Adipocyte (in vitro differentiated cells): ENCODE measurements around the gene PRSS48.
"Not testable (repeated sequence)": the region's sequence is repeated elsewhere in the genome, so short reads cannot be mapped to it uniquely, and the experiment has no call there.

Experiments used
- DNase-seq: peaks from one replicate; pipeline ENCODE4 v3.0.0-alpha.2; 2015; ENCODE audit warnings: low read depth
- H3K27me3 ChIP-seq: replicated peaks from 2 replicates; pipeline ENCODE4 v1.7.0; 2013; ENCODE audit warnings: mild to moderate bottlenecking, low read length, moderate library complexity; ENCODE audit not compliant: control insufficient read depth, insufficient read depth
- H3K36me3 ChIP-seq: 2 replicates; pipeline ENCODE4 v1.7.0; 2013; ENCODE audit warnings: low read length, mild to moderate bottlenecking, moderate library complexity; ENCODE audit not compliant: control insufficient read depth, insufficient read depth, severe bottlenecking
- H3K4me1 ChIP-seq: 2 replicates; pipeline ENCODE4 v1.7.0; 2013; ENCODE audit warnings: mild to moderate bottlenecking, low read length, moderate library complexity; ENCODE audit not compliant: control insufficient read depth, insufficient read depth
- H3K4me3 ChIP-seq: 2 replicates; pipeline ENCODE4 v1.7.0; 2013; ENCODE audit warnings: mild to moderate bottlenecking, low read length, moderate library complexity
- H3K9ac ChIP-seq: 2 replicates; pipeline ENCODE4 v1.7.0; 2013; ENCODE audit warnings: mild to moderate bottlenecking, low read length, moderate library complexity
- H3K9me3 ChIP-seq: 2 replicates; pipeline ENCODE4 v1.7.0; 2013; ENCODE audit warnings: mild to moderate bottlenecking, low read length, moderate library complexity; ENCODE audit not compliant: control insufficient read depth

The PRSS48 gene, protein sequence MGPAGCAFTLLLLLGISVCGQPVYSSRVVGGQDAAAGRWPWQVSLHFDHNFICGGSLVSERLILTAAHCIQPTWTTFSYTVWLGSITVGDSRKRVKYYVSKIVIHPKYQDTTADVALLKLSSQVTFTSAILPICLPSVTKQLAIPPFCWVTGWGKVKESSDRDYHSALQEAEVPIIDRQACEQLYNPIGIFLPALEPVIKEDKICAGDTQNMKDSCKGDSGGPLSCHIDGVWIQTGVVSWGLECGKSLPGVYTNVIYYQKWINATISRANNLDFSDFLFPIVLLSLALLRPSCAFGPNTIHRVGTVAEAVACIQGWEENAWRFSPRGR

DNA sequence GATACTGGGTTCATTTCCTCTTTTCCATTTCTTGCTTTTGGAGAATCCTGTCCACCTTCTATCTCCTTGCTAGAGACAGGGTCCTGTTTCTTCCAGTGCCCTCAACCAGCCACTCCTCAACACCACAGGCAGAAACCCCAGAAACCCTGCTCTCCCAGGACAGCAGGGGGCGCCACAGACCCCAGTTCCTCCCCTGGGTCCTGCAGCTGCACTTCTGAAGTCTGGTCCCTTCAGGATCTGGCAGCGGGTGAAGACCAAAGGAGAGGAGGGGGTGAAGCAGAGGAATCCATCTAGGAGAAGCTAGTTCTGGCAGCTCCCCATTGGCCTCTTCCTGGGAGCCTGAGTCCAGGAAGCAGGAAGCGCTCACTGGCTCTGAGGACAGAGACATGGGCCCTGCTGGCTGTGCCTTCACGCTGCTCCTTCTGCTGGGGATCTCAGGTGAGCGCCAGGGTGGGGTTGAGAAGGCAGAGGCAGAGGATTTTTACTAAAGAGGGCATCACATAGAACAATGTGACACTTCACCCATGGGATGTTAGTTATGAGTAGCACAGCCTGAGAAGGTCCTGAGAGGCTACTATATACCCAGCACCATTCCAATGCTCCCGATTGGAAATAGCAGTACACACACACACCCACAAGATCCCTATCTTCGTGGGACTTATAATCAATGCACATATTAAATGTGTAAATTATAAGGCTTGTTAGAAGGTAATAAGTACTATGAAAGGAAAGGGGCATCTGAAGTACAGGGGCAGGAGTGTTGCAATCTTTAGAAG lies at the start of gene PRSS48:
Gene PRSS48, plus strand, starts transcription at position 375 of the 776 bp plus-strand sequence. Its CDS starts 12 bp downstream, at position 387.
- DNase-seq: peak; percentile 67
- no peaks in the 10 kb centered on the region for H3K27me3 ChIP-seq
- H3K36me3 ChIP-seq: no peaks in the 10 kb centered on the region
- H3K4me3 ChIP-seq: no peak within 1 kb of the TSS
- H3K9me3 ChIP-seq: no peaks in the 10 kb centered on the region
- H3K4me1 ChIP-seq: no peaks in the 10 kb centered on the region
- no peak within 1 kb of the TSS for H3K9ac ChIP-seq

DNA sequence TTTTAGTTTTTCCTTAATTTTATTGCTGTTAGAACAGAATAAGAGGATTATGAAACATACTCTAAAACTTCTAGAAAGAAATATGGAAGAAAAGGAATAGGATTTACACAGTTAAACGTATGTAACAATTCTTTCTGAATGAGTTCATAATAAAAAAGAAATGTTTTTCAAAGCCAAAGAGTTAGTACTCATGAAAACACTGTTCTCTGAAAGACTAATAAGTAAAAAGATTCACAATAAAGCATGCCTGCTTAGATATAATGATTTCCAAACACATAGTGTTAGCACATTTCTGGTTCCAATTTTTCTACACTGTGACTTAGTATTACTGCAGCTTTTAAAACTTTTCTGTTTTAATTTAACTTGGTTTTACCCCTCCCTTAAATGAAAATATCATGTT lies 49.8 kb upstream of the PRSS48 start:
- H3K4me3 ChIP-seq: peak overlapping the region; percentile 91
- peaks cover 2% of the 10 kb centered on the region for H3K36me3 ChIP-seq
- H3K27me3 ChIP-seq: no peaks in the 10 kb centered on the region
- DNase-seq: peak; percentile 47
- peak overlapping the region; percentile 94 for H3K9ac ChIP-seq
- peaks cover 34% of the 10 kb centered on the region for H3K4me1 ChIP-seq
- no peaks in the 10 kb centered on the region for H3K9me3 ChIP-seq

DNA sequence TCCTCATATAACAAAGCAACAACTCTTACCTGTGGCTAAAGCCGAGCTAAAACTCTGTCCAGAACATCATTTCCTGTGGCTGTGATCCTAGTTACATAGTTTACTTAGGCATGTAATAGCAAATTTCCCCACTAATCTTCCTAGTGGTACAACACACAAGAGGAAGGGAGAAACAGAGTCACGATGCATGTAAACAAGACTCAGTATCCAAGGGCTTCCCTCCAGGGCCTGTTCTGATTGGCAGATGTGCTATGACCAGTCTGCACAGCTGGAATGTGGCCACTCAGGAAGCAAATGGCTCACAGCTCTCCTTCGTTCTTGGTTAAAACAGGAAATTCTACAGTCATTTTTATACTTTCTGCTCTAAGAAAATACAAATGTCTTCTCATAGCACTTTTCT lies 49.2 kb upstream of the PRSS48 start:
- peak; percentile 94 for DNase-seq
- H3K36me3 ChIP-seq: no peaks in the 10 kb centered on the region
- no peaks in the 10 kb centered on the region for H3K9me3 ChIP-seq
- no peaks in the 10 kb centered on the region for H3K27me3 ChIP-seq
- peak overlapping the region; percentile 91 for H3K4me3 ChIP-seq
- peaks cover 37% of the 10 kb centered on the region for H3K4me1 ChIP-seq
- H3K9ac ChIP-seq: peak overlapping the region; percentile 94

DNA sequence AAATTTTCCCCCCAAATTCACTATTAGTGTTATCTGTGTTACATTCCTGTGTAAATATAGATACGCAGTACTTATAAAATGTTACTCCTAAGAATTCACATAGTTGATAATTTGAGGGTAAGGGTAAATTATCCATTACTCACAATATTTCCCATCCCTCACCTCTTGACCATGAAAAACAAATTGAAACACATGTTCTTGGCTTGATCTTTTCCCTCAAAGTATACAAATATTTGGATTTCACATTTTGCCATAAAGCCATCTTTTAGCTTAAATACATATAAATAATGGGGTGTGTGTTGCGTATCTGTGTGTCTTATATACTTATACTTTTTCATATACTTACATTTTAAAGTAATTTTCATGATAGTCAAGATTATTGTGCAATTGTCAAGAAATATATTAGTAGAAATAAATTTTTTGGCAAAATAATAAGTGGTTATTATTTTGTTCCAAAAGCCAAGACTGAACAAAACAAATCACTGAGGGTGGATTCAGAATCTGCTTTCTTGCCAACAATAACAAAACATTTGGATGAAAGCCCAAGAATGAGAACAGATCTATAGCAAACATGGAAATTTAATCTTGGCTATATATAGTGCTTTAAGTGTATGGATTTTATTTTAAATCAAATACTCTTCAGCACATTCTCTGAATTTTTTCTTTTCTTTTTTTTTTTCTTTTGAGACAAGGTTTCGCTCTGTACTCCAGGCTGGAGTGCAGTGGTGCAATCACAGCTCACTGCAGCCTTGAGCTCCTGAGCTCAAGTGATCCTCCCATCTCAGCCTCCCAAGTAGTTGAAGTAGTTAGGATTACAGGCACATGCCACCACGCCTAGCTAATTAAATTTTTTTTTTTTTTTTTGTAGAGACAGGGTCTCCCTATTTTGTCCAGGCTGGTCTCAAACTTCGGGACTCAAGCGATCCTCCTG lies 48.5 kb upstream of the PRSS48 start:
- Histone ChIP-seq H3K36me3 (no peaks in the 10 kb centered on the region), H3K27me3 (no peaks in the 10 kb centered on the region), H3K9me3 (no peaks in the 10 kb centered on the region), H3K4me1 (peaks cover 33% of the 10 kb centered on the region), H3K9ac (peak overlapping the region; percentile 94), H3K4me3 (peak overlapping the region; percentile 91)
- DNase-seq: peak; percentile 48

DNA sequence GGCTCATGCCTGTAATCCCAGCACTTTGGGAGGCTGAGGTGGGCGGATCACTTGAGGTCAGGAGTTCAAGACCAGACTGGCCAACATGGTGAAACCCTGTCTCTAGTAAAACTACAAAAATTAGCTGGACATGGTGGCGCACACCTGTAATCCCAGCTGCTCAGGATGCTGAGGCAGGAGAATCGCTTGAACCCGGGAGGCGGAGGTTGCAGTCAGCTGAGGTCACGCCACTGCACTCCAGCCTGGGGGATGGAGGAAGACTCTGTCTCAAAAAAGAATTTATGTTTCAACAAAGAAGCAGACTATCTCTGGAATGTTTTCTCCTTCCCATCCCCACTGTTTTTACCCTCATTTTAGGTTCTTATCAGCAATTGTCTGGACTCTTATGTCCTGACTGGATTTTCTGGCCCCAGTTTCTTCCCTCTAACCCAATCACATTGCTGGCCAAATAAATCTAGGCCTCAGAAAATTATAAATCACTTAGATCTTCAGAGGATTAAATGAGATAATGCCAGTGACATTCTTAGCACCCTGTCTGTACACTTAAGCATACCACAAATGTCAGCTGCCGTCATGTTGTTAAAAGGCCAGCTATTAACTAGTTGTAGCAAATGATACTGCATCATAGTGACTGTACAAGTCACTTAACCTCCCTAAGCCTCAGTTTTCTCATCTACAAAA lies 44.9 kb upstream of the PRSS48 start:
- Histone ChIP-seq H3K4me1 (peaks cover 22% of the 10 kb centered on the region), H3K9ac (peak overlapping the region; percentile 40), H3K9me3 (no peaks in the 10 kb centered on the region), H3K27me3 (no peaks in the 10 kb centered on the region), H3K4me3 (no peak overlapping the region), H3K36me3 (no peaks in the 10 kb centered on the region)
- DNase-seq: no peak

GRCh38 chr4:151233600-151233999 lies 43.4 kb upstream of the PRSS48 start:
- H3K4me3 ChIP-seq: no peak overlapping the region
- DNase-seq: no peak
- H3K36me3 ChIP-seq: no peaks in the 10 kb centered on the region
- H3K9ac ChIP-seq: no peak overlapping the region
- peaks cover 20% of the 10 kb centered on the region for H3K4me1 ChIP-seq
- no peaks in the 10 kb centered on the region for H3K9me3 ChIP-seq
- H3K27me3 ChIP-seq: no peaks in the 10 kb centered on the region

DNA sequence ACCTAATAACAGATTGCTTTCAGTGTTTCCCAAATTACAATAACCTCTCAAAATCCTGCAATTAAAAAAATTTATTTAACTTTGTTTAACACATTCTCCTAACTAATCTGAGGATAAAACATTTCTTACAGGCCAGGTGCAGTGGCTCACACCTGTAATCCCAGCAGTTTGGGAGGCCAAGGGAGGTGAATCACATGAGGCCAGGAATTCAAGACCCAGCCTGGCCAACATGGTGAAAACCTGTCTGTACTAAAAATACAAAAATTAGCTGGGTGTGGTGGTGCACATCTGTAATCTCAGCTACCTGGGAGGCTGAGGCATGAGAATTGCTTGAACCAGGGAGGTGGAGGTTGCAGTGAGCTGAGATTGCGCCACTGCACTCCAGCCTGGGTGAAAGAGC lies 41.6 kb upstream of the PRSS48 start:
- H3K9ac ChIP-seq, H3K27me3 ChIP-seq, H3K36me3 ChIP-seq, H3K4me3 ChIP-seq, DNase-seq, H3K9me3 ChIP-seq: not testable (repeated sequence)
- peaks cover 18% of the 10 kb centered on the region for H3K4me1 ChIP-seq

DNA sequence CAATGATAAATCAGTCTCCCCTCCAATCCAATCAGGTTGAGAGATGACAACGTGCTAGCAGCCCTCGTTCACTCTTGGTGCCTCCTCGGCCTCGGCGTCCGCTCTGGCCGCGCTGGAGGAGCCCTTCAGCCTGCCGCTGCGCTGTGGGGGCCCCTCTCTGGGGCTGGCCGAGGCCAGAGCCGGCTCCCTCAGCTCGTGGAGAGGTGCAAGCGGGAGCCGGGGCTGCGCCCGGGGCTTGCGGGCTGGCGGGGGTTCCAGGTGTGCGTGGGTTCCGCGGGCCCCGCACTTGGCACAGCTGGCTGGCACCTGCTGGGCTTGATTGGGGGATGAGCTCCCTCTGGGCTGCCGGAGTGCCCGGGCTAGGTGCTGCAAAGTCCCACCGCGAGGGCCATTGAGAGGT lies 40.9 kb upstream of the PRSS48 start:
- H3K9ac ChIP-seq: no peak overlapping the region
- H3K4me1 ChIP-seq: peaks cover 18% of the 10 kb centered on the region
- DNase-seq: no peak
- H3K36me3 ChIP-seq: no peaks in the 10 kb centered on the region
- no peak overlapping the region for H3K4me3 ChIP-seq
- H3K9me3 ChIP-seq: no peaks in the 10 kb centered on the region
- no peaks in the 10 kb centered on the region for H3K27me3 ChIP-seq

GRCh38 chr4:151238477-151238876 lies 38.5 kb upstream of the PRSS48 start:
- Histone ChIP-seq H3K4me3 (no peak overlapping the region), H3K9ac (peak overlapping the region; percentile 72), H3K4me1 (peaks cover 4% of the 10 kb centered on the region), H3K9me3 (no peaks in the 10 kb centered on the region), H3K36me3 (no peaks in the 10 kb centered on the region), H3K27me3 (no peaks in the 10 kb centered on the region)
- peak; percentile 29 for DNase-seq

DNA sequence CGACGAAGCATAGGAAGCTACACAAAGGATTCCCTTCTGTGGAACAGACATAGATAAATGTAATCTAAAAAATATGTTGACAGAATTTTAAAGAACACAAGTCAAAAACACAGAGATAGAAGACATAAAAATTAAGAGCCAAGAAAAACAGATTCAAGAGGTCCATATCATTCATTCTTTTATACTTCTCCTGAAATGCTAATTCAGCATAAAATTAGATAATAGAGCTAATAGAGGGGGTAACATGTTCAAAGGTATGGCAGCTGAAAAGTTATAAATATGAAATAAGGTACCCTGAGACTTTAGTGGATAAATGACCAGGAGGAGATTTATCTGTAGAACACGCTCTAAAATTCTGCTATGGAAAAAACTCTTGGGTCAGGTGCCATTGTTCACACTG lies 37.4 kb upstream of the PRSS48 start:
- no peaks in the 10 kb centered on the region for H3K9me3 ChIP-seq
- no peaks in the 10 kb centered on the region for H3K36me3 ChIP-seq
- DNase-seq: no peak
- H3K4me1 ChIP-seq: peaks cover 4% of the 10 kb centered on the region
- H3K9ac ChIP-seq: no peak overlapping the region
- no peak overlapping the region for H3K4me3 ChIP-seq
- H3K27me3 ChIP-seq: no peaks in the 10 kb centered on the region
